Measurements from ENCODE around the gene TAF8. TPM values are rescaled to one million over a fixed set of nuclear protein-coding genes. Genes with fewer than 3 reads are reported as not detected.

The TAF8 gene
- polyA plus RNA-seq, 3 donors, result 13.1 to 24.7 (median 16.6) TPM

GRCh38 chr6:42101186-42101657 is 50.9 kb downstream of the TAF8 start:
- H3K4me2 ChIP-seq (replicated peaks; ENCODE audit: extremely low read depth, low read length, poor library complexity, severe bottlenecking), result no peak overlapping the region
- no peak overlapping the region for H3K27ac Mint-ChIP-seq

GRCh38 chr6:42103216-42103615 is 52.9 kb downstream of the TAF8 start:
- Mint-ChIP-seq H3K36me3 (no peaks in the 10 kb centered on the region), H3K27me3 (ENCODE audit: low read depth in 3 of 3) (peaks cover 10 to 25% (median 13%) of the 10 kb centered on the region in 3 donors), H3K4me3 (no peak overlapping the region), H3K9me3 (peaks cover 0 to 2% (median 0%) of the 10 kb centered on the region in 7 donors), H3K4me1 (peaks cover 9% of the 10 kb centered on the region), H3K27ac (peak overlapping the region in 1 of 7 donors; percentile 3)
- no peak for TF ChIP-seq CTCF (IDR thresholded peaks at IDR 0.05)
- intact Hi-C loops (cut with micrococcal nuclease), result no loop called here
- Histone ChIP-seq H4K20me1 (ENCODE audit: insufficient read depth, low read length) (no peaks in the 10 kb centered on the region), H3K4me1 (ENCODE audit: control insufficient read depth in 1 of 2, insufficient read depth in 2 of 2, low read length in 2 of 2) (peaks cover 9 to 14% of the 10 kb centered on the region in 2 donors), H3K4me2 (replicated peaks; ENCODE audit: extremely low read depth, low read length, poor library complexity, severe bottlenecking) (no peak overlapping the region), H3K36me3 (replicated peaks in 1 of 2; ENCODE audit: control insufficient read depth in 1 of 2, insufficient read depth in 2 of 2, low read length in 2 of 2) (no peaks in the 10 kb centered on the region), H2AFZ (ENCODE audit: insufficient read depth, low read depth, low read length, poor library complexity, severe bottlenecking) (no peak overlapping the region), H3K27ac (ENCODE audit: low read depth in 1 of 2, low read length in 2 of 2) (no peak overlapping the region), H3K4me3 (replicated peaks in 1 of 3; ENCODE audit: low read depth in 2 of 3, low read length in 3 of 3) (no peak overlapping the region), H3K79me2 (ENCODE audit: insufficient read depth, low read length) (no peaks in the 10 kb centered on the region), H3K9me3 (replicated peaks in 1 of 2; ENCODE audit: control insufficient read depth in 1 of 2, insufficient read depth in 1 of 2, low read length in 2 of 2) (no peaks in the 10 kb centered on the region), H3K9ac (ENCODE audit: insufficient read depth, low read length, poor library complexity, severe bottlenecking) (no peak overlapping the region), H3K27me3 (ENCODE audit: control insufficient read depth in 2 of 2, insufficient read depth in 2 of 2, low read length in 2 of 2) (peaks cover 0 to 11% of the 10 kb centered on the region in 2 donors)
- WGBS (ENCODE audit: insufficient coverage), result 99% methylated on average over 5 of the region's 7 CpGs
- DNase-seq, result no peak

More at GRCh38 chr6:42101186-42101657, 50.9 kb downstream of the TAF8 start:
- H3K4me3 Mint-ChIP-seq, result no peak overlapping the region
- 84% methylated on average over 4 of the region's 8 CpGs for WGBS (ENCODE audit: insufficient coverage)
- intact Hi-C loops (cut with micrococcal nuclease), result no loop called here
- H3K36me3 ChIP-seq (replicated peaks in 1 of 2; ENCODE audit: control insufficient read depth in 1 of 2, insufficient read depth in 2 of 2, low read length in 2 of 2), result no peaks in the 10 kb centered on the region
- H3K9ac ChIP-seq (ENCODE audit: insufficient read depth, low read length, poor library complexity, severe bottlenecking), result no peak overlapping the region
- peaks cover 0 to 11% of the 10 kb centered on the region in 2 donors for H3K27me3 ChIP-seq (ENCODE audit: control insufficient read depth in 2 of 2, insufficient read depth in 2 of 2, low read length in 2 of 2)
- no peak overlapping the region for H3K27ac ChIP-seq (ENCODE audit: low read depth in 1 of 2, low read length in 2 of 2)
- no peak overlapping the region for H2AFZ ChIP-seq (ENCODE audit: insufficient read depth, low read depth, low read length, poor library complexity, severe bottlenecking)
- peaks cover 0 to 2% (median 0%) of the 10 kb centered on the region in 7 donors for H3K9me3 Mint-ChIP-seq
- no peaks in the 10 kb centered on the region for H3K36me3 Mint-ChIP-seq
- no peak for DNase-seq
- peaks cover 10 to 27% (median 10%) of the 10 kb centered on the region in 3 donors for H3K27me3 Mint-ChIP-seq (ENCODE audit: low read depth in 3 of 3)
- TF ChIP-seq CTCF (IDR thresholded peaks at IDR 0.05), result no peak
- H4K20me1 ChIP-seq (ENCODE audit: insufficient read depth, low read length), result no peaks in the 10 kb centered on the region
- no peak overlapping the region for H3K4me3 ChIP-seq (replicated peaks in 1 of 3; ENCODE audit: low read depth in 2 of 3, low read length in 3 of 3)
- H3K4me1 Mint-ChIP-seq, result peaks cover 9% of the 10 kb centered on the region
- H3K79me2 ChIP-seq (ENCODE audit: insufficient read depth, low read length), result no peaks in the 10 kb centered on the region
- no peaks in the 10 kb centered on the region for H3K9me3 ChIP-seq (replicated peaks in 1 of 2; ENCODE audit: control insufficient read depth in 1 of 2, insufficient read depth in 1 of 2, low read length in 2 of 2)
- peaks cover 9 to 14% of the 10 kb centered on the region in 2 donors for H3K4me1 ChIP-seq (ENCODE audit: control insufficient read depth in 1 of 2, insufficient read depth in 2 of 2, low read length in 2 of 2)

Data from CD14-positive monocyte (primary cell).